ENCODE results near the gene MRPL9.

Gene MRPL9

GRCh38 chr1:151729157-151729965 lies 33.9 kb downstream of the MRPL9 start:
- DNase-seq: no peak

GRCh38 chr1:151728151-151729054 lies 34.9 kb downstream of the MRPL9 start:
- peak; percentile 69 for DNase-seq

GRCh38 chr1:151723726-151724370 lies 39.4 kb downstream of the MRPL9 start:
- DNase-seq: no peak

- no peak for DNase-seq
Observed at GRCh38 chr1:151721788-151722510, 41.3 kb downstream of the MRPL9 start.

- no peak for DNase-seq
Observed at GRCh38 chr1:151720974-151721787, 42.1 kb downstream of the MRPL9 start, which contains the start of gene RIIAD1. Gene RIIAD1, plus strand, starts transcription at chr1:151721522. Its CDS starts 15 bp downstream, at chr1:151721537.

GRCh38 chr1:151720554-151720953 lies 42.7 kb downstream of the MRPL9 start:
- DNase-seq: no peak

- no peak for DNase-seq
Observed at GRCh38 chr1:151720125-151720524, 43.2 kb downstream of the MRPL9 start.

GRCh38 chr1:151718666-151719065 lies 44.6 kb downstream of the MRPL9 start:
- no peak for DNase-seq

- DNase-seq: no peak
Observed at GRCh38 chr1:151718011-151718431, 45.3 kb downstream of the MRPL9 start.

GRCh38 chr1:151716771-151717631 lies 46.3 kb downstream of the MRPL9 start, which contains the start of gene CELF3:
Gene CELF3, minus strand, starts transcription at chr1:151716803. Its CDS starts 783 bp downstream, at chr1:151716020.
- DNase-seq: peak; percentile 100

- DNase-seq: no peak
Observed at GRCh38 chr1:151716405-151716762, 46.9 kb downstream of the MRPL9 start.

- DNase-seq: peak; percentile 65
Observed at GRCh38 chr1:151715726-151716404, 47.4 kb downstream of the MRPL9 start.

- DNase-seq: no peak
Observed at GRCh38 chr1:151714820-151715725, 48.2 kb downstream of the MRPL9 start.

GRCh38 chr1:151713874-151714273 lies 49.4 kb downstream of the MRPL9 start:
- DNase-seq: no peak

- DNase-seq: no peak
Observed at GRCh38 chr1:151713044-151713443, 50.3 kb downstream of the MRPL9 start.

GRCh38 chr1:151711951-151712350 lies 51.3 kb downstream of the MRPL9 start:
- no peak for DNase-seq

GRCh38 chr1:151711044-151711800 lies 52.1 kb downstream of the MRPL9 start:
- no peak for DNase-seq

Measured in SHP77 treated with DMSO at 0.1 percent for 48 hours (cell line).